PC-9 (cell line): Measurements from ENCODE around the gene TP53BP2. TPM values are rescaled to one million over a fixed set of nuclear protein-coding genes. Genes with fewer than 3 reads are reported as not detected.
A peak's percentile ranks its signal among the peaks of the same experiment; 100 is the strongest.

Experiments used
- BruUV-seq: library from RNA; stranded (reverse); fragments of 400-500 nt; replicated peaks from 2 replicates; lab custom pipeline; 2021; lab: Mats Ljungman, UMichigan
- CTCF ChIA-PET: fragments of 300-600 bp; sonication (Branson Sonifier 250); formaldehyde crosslinking; loops from one replicate; lab custom pipeline; 2022; ENCODE audit warnings: antibody characterized with exemption; lab: Charles Lee
- POLR2A ChIA-PET: fragments of 300-600 bp; sonication (Branson Sonifier 250); formaldehyde crosslinking; loops from one replicate; lab custom pipeline; 2022; ENCODE audit warnings: antibody characterized with exemption; ENCODE audit not compliant: unreplicated experiment; lab: Charles Lee
- DNase-seq, 2 experiments: peaks; one replicate each; pipeline versions ENCODE4 v3.0.0 to v3.0.0-alpha.2; 2015 to 2022; ENCODE audit warnings: mixed read lengths in 1 of 2
- H2AFZ ChIP-seq: fragments of 200-600 bp; sonication (generic); 2 replicates; pipeline ENCODE4 v1.8.1; 2017; ENCODE audit warnings: antibody characterized with exemption
- H3F3A ChIP-seq: fragments of 200-600 bp; sonication (generic); 2 replicates; pipeline ENCODE4 v1.8.1; 2017; ENCODE audit warnings: antibody characterized with exemption, mild to moderate bottlenecking, low read depth; ENCODE audit not compliant: insufficient read depth
- H3K27ac ChIP-seq: fragments of 200-600 bp; sonication (generic); 2 replicates; pipeline ENCODE4 v1.6.1; 2016; ENCODE audit warnings: mixed run types
- H3K27me3 ChIP-seq: fragments of 200-600 bp; sonication (generic); 2 replicates; pipeline ENCODE4 v1.6.1; 2016; ENCODE audit warnings: low read depth, mixed run types; ENCODE audit not compliant: insufficient read depth
- H3K36me3 ChIP-seq: fragments of 200-600 bp; sonication (generic); 2 replicates; pipeline ENCODE4 v1.6.1; 2016; ENCODE audit warnings: low read depth, mixed run types
- H3K4me1 ChIP-seq: fragments of 200-600 bp; sonication (generic); replicated peaks from 2 replicates; pipeline ENCODE4 v1.6.1; 2016; ENCODE audit warnings: mixed run types; ENCODE audit not compliant: insufficient read depth
- H3K4me2 ChIP-seq: fragments of 200-600 bp; sonication (generic); 2 replicates; pipeline ENCODE4 v1.6.1; 2017; ENCODE audit warnings: mixed run types
- H3K4me3 ChIP-seq: fragments of 200-600 bp; sonication (generic); 2 replicates; pipeline ENCODE4 v1.6.1; 2016; ENCODE audit warnings: mixed run types
- H3K79me2 ChIP-seq: fragments of 200-600 bp; sonication (generic); 2 replicates; pipeline ENCODE4 v1.6.1; 2017; ENCODE audit warnings: low read depth, mixed run types
- H3K9me2 ChIP-seq: fragments of 200-600 bp; sonication (generic); 2 replicates; pipeline ENCODE4 v1.8.1; 2017; ENCODE audit warnings: mild to moderate bottlenecking; ENCODE audit not compliant: insufficient read depth
- H3K9me3 ChIP-seq: fragments of 200-600 bp; sonication (generic); 2 replicates; pipeline ENCODE4 v1.8.1; 2016; ENCODE audit warnings: low read depth; ENCODE audit not compliant: insufficient read depth
- H4K20me1 ChIP-seq: fragments of 200-600 bp; sonication (generic); 2 replicates; pipeline ENCODE4 v1.8.1; 2017; ENCODE audit not compliant: insufficient read depth
- EZH2 ChIP-seq: fragments of 200-600 bp; sonication (generic); IDR thresholded peaks from 2 replicates; pipeline ENCODE4 v1.8.0; 2017; ENCODE audit warnings: antibody characterized with exemption, low read depth
- intact Hi-C: fragments of 100-400 bp; cut with micrococcal nuclease; formaldehyde crosslinking; loops from one replicate; pipeline ENCODE4 v1.10.0; 2022; ENCODE audit not compliant: unreplicated experiment
- total RNA-seq: library from RNA; stranded (reverse); gene quantifications from 2 replicates; pipeline ENCODE4 v1.2.3, GENCODE V29; 2021
- TF ChIP-seq, protein P1 (sequence below): fragments of 200-600 bp; sonication (generic); conservative IDR thresholded peaks from 2 replicates; pipeline ENCODE4 v1.6.1; 2017; ENCODE audit warnings: mixed run types, antibody characterized with exemption, mild to moderate bottlenecking, moderate library complexity

The TP53BP2 gene
- total RNA-seq, 1 experiment from 2014 or later, result 63.1 TPM

DNA sequence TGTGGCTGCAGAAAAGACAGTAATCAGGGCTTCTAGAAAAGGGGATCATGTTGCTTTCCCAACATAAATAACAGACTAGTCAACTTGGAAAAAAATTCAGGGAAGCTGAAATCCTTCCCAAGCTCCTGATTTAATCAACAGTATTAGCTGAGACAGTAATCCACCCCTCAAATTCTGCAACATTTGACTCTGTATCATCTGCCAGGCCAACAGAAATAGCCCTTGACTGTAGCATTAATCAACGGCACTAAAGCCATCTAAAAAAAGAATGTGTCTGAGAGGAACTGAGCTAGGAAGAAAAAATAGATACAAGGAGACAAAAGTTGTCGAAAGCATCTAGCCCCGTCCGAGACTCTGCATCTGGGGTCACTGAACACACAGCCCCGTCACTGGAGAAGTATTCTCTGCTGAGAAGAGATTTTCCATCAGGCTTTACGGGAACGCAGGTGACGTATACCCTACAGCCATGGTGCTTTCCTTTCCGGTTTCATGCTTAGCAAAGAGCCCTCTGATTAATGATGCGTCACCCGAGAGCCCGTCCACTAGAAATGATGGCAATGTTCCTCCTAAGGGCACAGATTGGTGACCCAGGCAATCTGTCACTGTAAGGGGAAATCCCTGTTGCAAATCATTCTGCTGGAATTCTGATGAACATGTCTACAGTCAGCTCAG, 42.1 kb upstream of the TP53BP2 start:
- CTCF ChIA-PET, result interaction anchor here (0.5 kb wide), 1 partner anchor 18 kb away, joined by 3 read pairs; no protein-coding TSS in a partner anchor
- H3K27ac ChIP-seq, result peak overlapping the region; percentile 94

DNA sequence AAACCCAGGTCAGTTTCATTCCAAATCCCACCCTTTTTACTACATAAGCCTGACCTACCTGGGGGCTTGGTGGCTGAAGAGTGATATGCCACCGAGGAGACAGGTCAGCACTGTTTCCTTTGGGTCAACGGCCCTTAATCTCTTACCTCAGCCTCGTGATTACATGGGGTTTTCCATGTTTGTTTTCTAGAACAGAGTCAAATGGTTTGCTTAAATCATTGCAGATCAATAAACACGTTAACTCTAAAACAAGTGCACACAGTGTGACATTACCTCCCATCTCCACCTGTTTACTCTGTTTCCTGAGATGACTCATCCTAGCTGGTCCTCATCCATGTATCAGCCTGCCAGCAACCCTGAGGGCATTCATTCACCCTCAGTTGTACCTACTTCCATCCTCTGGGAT, 40.8 kb upstream of the TP53BP2 start:
- no peaks in the 10 kb centered on the region for H3K9me2 ChIP-seq
- H3K9me3 ChIP-seq, result no peaks in the 10 kb centered on the region
- ChIA-PET POLR2A (interaction anchor here (0.7 kb wide), 2 partner anchors 40 to 41 kb away, joined by 5 to 7 read pairs; no protein-coding TSS in a partner anchor), CTCF (interaction anchor here (0.6 kb wide), 1 partner anchor 26 kb away, joined by 3 read pairs; no protein-coding TSS in a partner anchor)
- 0 out of 2 replicates have a peak overlapping the region, but pooled peaks have one; percentile 64 for H2AFZ ChIP-seq
- no peaks in the 10 kb centered on the region for H3K36me3 ChIP-seq
- H3K27me3 ChIP-seq, result no peaks in the 10 kb centered on the region
- DNase-seq, result peak in 1 of 2 experiments; percentile 76
- peaks cover 36% of the 10 kb centered on the region for H3K4me1 ChIP-seq
- H3K27ac ChIP-seq, result peak overlapping the region; percentile 94
- no peaks in the 10 kb centered on the region for H3K79me2 ChIP-seq
- intact Hi-C loops, result no loop called here
- BruUV-seq, result no TSS peak
- peaks cover 32% of the 10 kb centered on the region for H3F3A ChIP-seq
- TF ChIP-seq, protein P1, sequence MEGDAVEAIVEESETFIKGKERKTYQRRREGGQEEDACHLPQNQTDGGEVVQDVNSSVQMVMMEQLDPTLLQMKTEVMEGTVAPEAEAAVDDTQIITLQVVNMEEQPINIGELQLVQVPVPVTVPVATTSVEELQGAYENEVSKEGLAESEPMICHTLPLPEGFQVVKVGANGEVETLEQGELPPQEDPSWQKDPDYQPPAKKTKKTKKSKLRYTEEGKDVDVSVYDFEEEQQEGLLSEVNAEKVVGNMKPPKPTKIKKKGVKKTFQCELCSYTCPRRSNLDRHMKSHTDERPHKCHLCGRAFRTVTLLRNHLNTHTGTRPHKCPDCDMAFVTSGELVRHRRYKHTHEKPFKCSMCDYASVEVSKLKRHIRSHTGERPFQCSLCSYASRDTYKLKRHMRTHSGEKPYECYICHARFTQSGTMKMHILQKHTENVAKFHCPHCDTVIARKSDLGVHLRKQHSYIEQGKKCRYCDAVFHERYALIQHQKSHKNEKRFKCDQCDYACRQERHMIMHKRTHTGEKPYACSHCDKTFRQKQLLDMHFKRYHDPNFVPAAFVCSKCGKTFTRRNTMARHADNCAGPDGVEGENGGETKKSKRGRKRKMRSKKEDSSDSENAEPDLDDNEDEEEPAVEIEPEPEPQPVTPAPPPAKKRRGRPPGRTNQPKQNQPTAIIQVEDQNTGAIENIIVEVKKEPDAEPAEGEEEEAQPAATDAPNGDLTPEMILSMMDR, result no peak
- no peak for TF ChIP-seq EZH2
- no peaks in the 10 kb centered on the region for H4K20me1 ChIP-seq
- no peak overlapping the region for H3K4me3 ChIP-seq
- H3K4me2 ChIP-seq, result peak overlapping the region; percentile 34

More for the DNA sequence above, 42.1 kb upstream of the TP53BP2 start:
- Histone ChIP-seq H3K36me3 (no peaks in the 10 kb centered on the region), H3F3A (peaks cover 32% of the 10 kb centered on the region), H3K79me2 (no peaks in the 10 kb centered on the region), H3K27me3 (no peaks in the 10 kb centered on the region), H3K9me2 (no peaks in the 10 kb centered on the region), H2AFZ (peak overlapping the region; percentile 81), H3K4me3 (peak overlapping the region; percentile 42; the same call in 1 of the 2 replicates), H3K4me1 (peaks cover 36% of the 10 kb centered on the region), H3K9me3 (no peaks in the 10 kb centered on the region), H4K20me1 (no peaks in the 10 kb centered on the region), H3K4me2 (peak overlapping the region; percentile 74)
- intact Hi-C loops, result loop anchor here (1.0 kb wide), 1 partner anchor 42 kb away; no protein-coding TSS in a partner anchor
- TF ChIP-seq, protein P1, result no peak
- TF ChIP-seq EZH2, result no peak
- POLR2A ChIA-PET, result interaction anchor here (0.6 kb wide), 5 partner anchors 28 to 94 kb away, joined by 3 to 8 read pairs (median 6); no protein-coding TSS in a partner anchor
- DNase-seq, result peak; percentile 87 to 99
- no TSS peak for BruUV-seq

DNA sequence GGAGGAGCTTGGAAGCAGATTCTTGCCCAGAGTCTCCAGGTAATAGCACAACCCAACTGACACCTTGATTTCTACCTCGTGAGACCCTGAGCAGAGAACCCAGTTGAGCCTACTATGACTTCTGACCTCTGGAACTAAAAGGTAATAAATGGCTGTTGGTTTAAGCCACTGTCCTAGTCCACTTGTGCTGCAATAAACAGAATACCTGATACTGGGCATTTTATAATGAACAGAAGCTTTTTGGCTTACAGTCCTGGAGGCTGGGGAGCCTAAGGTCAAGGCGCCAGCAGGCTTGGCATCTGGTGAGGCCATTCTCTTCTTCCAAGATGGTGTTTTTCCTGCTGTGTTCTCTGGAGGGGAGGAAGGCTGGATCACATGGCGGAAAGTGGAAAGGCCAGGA, 39.9 kb upstream of the TP53BP2 start:
- Histone ChIP-seq H3K36me3 (no peaks in the 10 kb centered on the region), H3K27ac (no peak overlapping the region), H3K4me1 (peaks cover 36% of the 10 kb centered on the region), H4K20me1 (no peaks in the 10 kb centered on the region), H3K27me3 (no peaks in the 10 kb centered on the region), H3K79me2 (no peaks in the 10 kb centered on the region), H3K4me2 (no peak overlapping the region), H3F3A (peaks cover 32% of the 10 kb centered on the region), H2AFZ (no peak overlapping the region), H3K9me2 (no peaks in the 10 kb centered on the region), H3K4me3 (no peak overlapping the region), H3K9me3 (no peaks in the 10 kb centered on the region)
- intact Hi-C loops, result no loop called here
- DNase-seq, result no peak
- no TSS peak for BruUV-seq
- POLR2A ChIA-PET, result interaction anchor here (0.7 kb wide), 1 partner anchor 41 kb away, joined by 5 read pairs; no protein-coding TSS in a partner anchor
- TF ChIP-seq, protein P1, result no peak
- no peak for TF ChIP-seq EZH2
- CTCF ChIA-PET, result no interaction called here
